ENCODE results near the gene MYO1B. TPM values are rescaled to one million over a fixed set of nuclear protein-coding genes. Genes with fewer than 3 reads are reported as not detected.

Gene MYO1B
- total RNA-seq, 1 donor from 2014 or later: 81.0 TPM

DNA sequence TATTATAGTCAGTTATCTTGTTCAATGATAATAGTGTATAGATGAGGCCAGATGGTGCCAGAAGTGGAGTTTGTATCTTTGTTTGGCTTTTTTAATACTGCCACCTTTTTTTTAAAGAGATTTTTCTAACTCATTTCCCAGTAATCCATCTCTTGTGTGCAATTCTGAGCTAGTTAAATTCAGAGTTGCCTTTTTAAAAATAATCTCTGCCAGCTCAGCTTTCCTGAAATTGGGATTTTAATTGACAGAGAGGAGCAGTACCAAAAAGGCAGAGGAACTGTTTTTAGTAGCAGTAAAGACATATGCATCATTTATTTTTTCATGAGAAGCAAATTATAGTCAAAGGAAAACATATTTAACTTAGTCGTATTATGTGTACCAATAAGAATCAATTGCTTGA is 185.3 kb downstream of the MYO1B start:
- no peak for DNase-seq (ENCODE audit: low spot score)
- no peak overlapping the region for H3K4me3 Mint-ChIP-seq (ENCODE audit: unreplicated experiment)
- H3K9me3 Mint-ChIP-seq (ENCODE audit: unreplicated experiment): no peaks in the 10 kb centered on the region
- no peak overlapping the region for H3K27ac Mint-ChIP-seq (ENCODE audit: unreplicated experiment)
- no peaks in the 10 kb centered on the region for H3K4me1 Mint-ChIP-seq (ENCODE audit: unreplicated experiment)
- TF ChIP-seq, protein P1, sequence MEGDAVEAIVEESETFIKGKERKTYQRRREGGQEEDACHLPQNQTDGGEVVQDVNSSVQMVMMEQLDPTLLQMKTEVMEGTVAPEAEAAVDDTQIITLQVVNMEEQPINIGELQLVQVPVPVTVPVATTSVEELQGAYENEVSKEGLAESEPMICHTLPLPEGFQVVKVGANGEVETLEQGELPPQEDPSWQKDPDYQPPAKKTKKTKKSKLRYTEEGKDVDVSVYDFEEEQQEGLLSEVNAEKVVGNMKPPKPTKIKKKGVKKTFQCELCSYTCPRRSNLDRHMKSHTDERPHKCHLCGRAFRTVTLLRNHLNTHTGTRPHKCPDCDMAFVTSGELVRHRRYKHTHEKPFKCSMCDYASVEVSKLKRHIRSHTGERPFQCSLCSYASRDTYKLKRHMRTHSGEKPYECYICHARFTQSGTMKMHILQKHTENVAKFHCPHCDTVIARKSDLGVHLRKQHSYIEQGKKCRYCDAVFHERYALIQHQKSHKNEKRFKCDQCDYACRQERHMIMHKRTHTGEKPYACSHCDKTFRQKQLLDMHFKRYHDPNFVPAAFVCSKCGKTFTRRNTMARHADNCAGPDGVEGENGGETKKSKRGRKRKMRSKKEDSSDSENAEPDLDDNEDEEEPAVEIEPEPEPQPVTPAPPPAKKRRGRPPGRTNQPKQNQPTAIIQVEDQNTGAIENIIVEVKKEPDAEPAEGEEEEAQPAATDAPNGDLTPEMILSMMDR (IDR thresholded peaks at IDR 0.05; ENCODE audit: unreplicated experiment): no peak
- no peaks in the 10 kb centered on the region for H3K27me3 Mint-ChIP-seq (ENCODE audit: unreplicated experiment)
- H3K36me3 Mint-ChIP-seq (ENCODE audit: low read depth, unreplicated experiment): peaks cover 3% of the 10 kb centered on the region

DNA sequence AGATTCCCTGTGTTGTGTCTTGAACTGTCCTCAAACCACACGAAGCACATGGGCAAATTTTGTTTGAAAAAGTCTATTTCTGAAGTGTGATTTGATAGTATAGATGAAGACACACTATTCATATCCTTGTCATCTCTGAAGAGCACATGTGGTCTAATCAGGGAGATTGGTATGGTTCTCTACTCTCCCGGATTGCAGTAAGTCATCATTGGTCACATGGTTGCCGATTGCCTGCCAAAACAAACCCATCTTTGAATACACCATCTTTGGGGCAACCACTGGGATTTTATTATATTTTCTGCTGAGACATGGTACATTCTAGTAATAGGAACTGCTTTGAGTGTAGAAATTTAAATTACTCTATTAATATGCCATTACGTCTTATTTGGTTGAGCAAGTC is 186.9 kb downstream of the MYO1B start:
- no peak overlapping the region for H3K27ac Mint-ChIP-seq (ENCODE audit: unreplicated experiment)
- no peaks in the 10 kb centered on the region for H3K27me3 Mint-ChIP-seq (ENCODE audit: unreplicated experiment)
- H3K4me3 Mint-ChIP-seq (ENCODE audit: unreplicated experiment): no peak overlapping the region
- DNase-seq (ENCODE audit: low spot score): no peak
- H3K36me3 Mint-ChIP-seq (ENCODE audit: low read depth, unreplicated experiment): no peaks in the 10 kb centered on the region
- TF ChIP-seq, protein P1 (IDR thresholded peaks at IDR 0.05; ENCODE audit: unreplicated experiment): no peak
- H3K4me1 Mint-ChIP-seq (ENCODE audit: unreplicated experiment): no peaks in the 10 kb centered on the region
- no peaks in the 10 kb centered on the region for H3K9me3 Mint-ChIP-seq (ENCODE audit: unreplicated experiment)

DNA sequence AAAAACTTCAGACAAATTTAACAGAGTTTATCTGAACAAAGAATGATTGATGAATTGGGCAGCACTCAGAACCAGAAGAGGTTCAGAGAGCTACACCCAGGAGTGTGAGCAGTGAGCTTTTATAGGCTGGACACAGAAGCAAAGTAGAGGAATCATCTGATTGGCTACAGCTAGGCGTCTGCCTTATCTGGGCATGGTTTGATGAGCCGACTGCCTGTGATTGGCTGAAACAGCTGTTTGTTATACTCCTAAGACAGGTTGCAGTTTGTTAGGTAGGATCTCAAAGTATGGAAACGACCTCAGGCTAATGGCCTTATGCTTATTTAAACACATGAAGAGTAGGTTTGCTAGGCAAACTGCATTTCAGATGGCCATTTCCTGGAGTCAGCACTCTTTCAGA is 188.9 kb downstream of the MYO1B start:
- no peaks in the 10 kb centered on the region for H3K36me3 Mint-ChIP-seq (ENCODE audit: low read depth, unreplicated experiment)
- no peak overlapping the region for H3K4me3 Mint-ChIP-seq (ENCODE audit: unreplicated experiment)
- H3K4me1 Mint-ChIP-seq (ENCODE audit: unreplicated experiment): peaks cover 3% of the 10 kb centered on the region
- no peak overlapping the region for H3K27ac Mint-ChIP-seq (ENCODE audit: unreplicated experiment)
- H3K9me3 Mint-ChIP-seq (ENCODE audit: unreplicated experiment): no peaks in the 10 kb centered on the region
- TF ChIP-seq, protein P1 (IDR thresholded peaks at IDR 0.05; ENCODE audit: unreplicated experiment): no peak
- no peak for DNase-seq (ENCODE audit: low spot score)
- H3K27me3 Mint-ChIP-seq (ENCODE audit: unreplicated experiment): no peaks in the 10 kb centered on the region

DNA sequence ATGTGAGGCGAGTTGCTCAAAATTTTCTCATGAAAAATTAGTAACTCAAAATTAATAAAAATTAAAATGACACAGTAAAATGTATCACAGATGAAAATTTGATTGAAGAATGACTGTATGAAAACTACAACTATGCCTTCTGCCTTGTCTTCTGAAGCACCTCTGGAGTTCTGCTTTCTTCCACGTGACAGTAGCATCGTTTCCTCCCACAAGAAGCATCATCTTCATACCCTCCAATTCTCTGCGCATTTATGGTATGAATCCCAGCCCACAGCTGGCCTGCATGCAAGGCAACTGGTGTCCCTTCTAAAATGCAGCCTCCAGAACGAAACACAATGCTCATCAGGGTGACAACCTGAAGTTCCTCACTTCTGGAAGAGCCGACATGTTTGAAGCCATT is 189.9 kb downstream of the MYO1B start:
- Mint-ChIP-seq H3K4me1 (ENCODE audit: unreplicated experiment) (peaks cover 3% of the 10 kb centered on the region), H3K27ac (ENCODE audit: unreplicated experiment) (no peak overlapping the region), H3K9me3 (ENCODE audit: unreplicated experiment) (no peaks in the 10 kb centered on the region), H3K27me3 (ENCODE audit: unreplicated experiment) (no peaks in the 10 kb centered on the region), H3K4me3 (ENCODE audit: unreplicated experiment) (no peak overlapping the region), H3K36me3 (ENCODE audit: low read depth, unreplicated experiment) (no peaks in the 10 kb centered on the region)
- TF ChIP-seq, protein P1 (IDR thresholded peaks at IDR 0.05; ENCODE audit: unreplicated experiment): no peak
- no peak for DNase-seq (ENCODE audit: low spot score)

DNA sequence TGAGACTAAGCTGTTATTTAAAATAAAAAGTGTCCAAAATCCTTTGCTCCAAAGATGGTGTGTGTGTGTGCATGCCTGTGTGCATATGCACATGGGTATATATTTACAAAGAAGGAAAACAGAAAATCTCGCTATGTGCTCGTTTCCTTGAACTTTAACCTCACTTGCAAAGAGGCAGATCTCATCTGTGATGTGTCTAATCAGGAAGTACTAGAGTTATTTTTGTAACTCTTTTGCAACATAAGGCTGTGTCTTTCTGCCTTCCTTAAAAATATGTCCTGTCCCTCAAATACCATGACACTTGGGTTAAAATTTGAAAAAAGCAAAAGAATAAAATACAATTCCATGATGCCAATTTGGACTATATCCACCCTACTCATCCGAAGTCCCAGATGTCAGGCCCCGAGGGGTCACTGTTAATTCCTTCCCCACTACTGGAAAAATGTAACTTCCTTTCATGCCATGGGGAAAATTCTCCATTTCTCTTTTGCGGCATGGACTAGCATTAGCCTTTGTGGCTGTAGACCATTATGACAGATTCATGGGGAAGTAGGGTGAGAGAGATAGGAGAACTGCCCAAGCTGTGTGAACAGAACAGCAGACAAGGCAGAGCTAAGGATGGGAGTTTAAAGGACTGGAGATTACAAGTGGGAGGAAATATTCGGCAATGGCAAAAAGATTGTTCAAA is 191.3 kb downstream of the MYO1B start:
- H3K9me3 Mint-ChIP-seq (ENCODE audit: unreplicated experiment): no peaks in the 10 kb centered on the region
- H3K27ac Mint-ChIP-seq (ENCODE audit: unreplicated experiment): no peak overlapping the region
- TF ChIP-seq, protein P1 (IDR thresholded peaks at IDR 0.05; ENCODE audit: unreplicated experiment): no peak
- no peaks in the 10 kb centered on the region for H3K36me3 Mint-ChIP-seq (ENCODE audit: low read depth, unreplicated experiment)
- no peak overlapping the region for H3K4me3 Mint-ChIP-seq (ENCODE audit: unreplicated experiment)
- peaks cover 3% of the 10 kb centered on the region for H3K4me1 Mint-ChIP-seq (ENCODE audit: unreplicated experiment)
- DNase-seq (ENCODE audit: low spot score): no peak
- no peaks in the 10 kb centered on the region for H3K27me3 Mint-ChIP-seq (ENCODE audit: unreplicated experiment)
